ENCODE results near the gene FRMD4B.

DNA sequence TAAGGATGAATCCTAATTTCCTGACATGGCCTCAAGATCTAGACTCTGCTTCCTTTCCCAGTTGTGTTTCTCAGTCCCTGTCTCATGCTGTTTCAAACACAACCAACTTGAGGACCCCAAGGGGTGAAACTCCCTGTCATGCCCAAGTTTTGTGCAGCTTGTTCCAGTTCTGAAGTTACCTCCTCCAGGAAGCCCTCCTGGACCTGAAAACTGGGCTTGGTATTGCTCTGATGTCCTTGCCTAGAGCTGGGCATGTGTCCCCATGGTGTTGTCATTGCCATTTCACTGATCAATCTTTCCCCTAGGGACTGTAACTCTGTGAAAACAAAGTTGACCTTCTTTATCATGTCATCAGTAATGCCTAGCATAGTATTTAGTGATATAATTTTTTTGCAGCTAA is 257.4 kb downstream of the FRMD4B start:
- TF ChIP-seq, protein P1, sequence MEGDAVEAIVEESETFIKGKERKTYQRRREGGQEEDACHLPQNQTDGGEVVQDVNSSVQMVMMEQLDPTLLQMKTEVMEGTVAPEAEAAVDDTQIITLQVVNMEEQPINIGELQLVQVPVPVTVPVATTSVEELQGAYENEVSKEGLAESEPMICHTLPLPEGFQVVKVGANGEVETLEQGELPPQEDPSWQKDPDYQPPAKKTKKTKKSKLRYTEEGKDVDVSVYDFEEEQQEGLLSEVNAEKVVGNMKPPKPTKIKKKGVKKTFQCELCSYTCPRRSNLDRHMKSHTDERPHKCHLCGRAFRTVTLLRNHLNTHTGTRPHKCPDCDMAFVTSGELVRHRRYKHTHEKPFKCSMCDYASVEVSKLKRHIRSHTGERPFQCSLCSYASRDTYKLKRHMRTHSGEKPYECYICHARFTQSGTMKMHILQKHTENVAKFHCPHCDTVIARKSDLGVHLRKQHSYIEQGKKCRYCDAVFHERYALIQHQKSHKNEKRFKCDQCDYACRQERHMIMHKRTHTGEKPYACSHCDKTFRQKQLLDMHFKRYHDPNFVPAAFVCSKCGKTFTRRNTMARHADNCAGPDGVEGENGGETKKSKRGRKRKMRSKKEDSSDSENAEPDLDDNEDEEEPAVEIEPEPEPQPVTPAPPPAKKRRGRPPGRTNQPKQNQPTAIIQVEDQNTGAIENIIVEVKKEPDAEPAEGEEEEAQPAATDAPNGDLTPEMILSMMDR (IDR thresholded peaks at IDR 0.05): no peak
- TF ChIP-seq POLR2AphosphoS5 (IDR thresholded peaks at IDR 0.05) (no peak), POLR2A (IDR thresholded peaks at IDR 0.05) (no peak)
